ENCODE measurements around the gene NOD2.

The NOD2 gene

DNA sequence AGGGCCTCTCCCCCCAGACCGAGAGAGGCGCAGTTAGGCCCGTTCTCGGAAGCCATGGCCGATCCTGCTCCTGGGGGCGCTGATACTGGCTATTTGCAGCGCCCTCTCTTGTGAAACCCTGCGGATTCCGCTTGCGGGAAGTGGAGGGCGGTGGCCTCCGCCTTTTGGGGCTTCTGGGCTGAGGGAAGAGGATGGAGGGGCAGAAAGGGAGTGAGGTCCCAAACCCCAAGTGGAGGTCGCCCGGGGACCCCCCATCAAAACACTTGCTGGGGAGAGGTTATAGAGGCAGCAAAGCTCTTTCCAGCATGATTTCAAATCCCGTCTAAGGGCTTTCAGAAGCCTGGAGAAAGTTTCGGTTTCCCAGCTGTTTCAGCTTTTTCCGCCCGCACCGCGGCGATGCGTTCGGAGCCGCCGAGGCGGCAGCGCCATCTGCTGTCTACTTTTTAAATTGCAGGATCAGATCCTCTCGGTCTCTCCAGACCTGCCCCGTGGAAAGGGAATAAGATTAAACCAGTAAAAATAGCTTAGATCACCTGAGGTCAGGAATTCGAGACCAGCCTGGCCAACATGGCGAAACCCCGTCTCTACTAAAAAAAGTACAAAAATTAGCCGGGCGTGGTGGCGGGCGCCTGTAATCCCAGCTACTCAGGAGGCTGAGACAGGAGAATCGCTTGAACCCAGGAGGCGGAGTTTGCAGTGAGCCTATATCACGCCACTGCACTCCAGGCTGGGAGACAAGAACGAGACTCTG lies 28.1 kb upstream of the NOD2 start:
- Histone ChIP-seq H3K36me3 (ENCODE audit: control insufficient read depth, insufficient read depth, low read length) (no peaks in the 10 kb centered on the region), H3K27ac (peak overlapping the region; percentile 0), H3K4me2 (ENCODE audit: low read length) (peak overlapping the region; percentile 59), H3K9me3 (ENCODE audit: control insufficient read depth, low read length) (no peaks in the 10 kb centered on the region), H3K4me1 (no peaks in the 10 kb centered on the region), H3K4me3 (ENCODE audit: low read depth, low read length) (peak overlapping the region; percentile 35), H3K9ac (no peak overlapping the region), H3K27me3 (ENCODE audit: control insufficient read depth, insufficient read depth, low read length) (no peaks in the 10 kb centered on the region), H2AFZ (peak overlapping the region; percentile 74), H3K79me2 (no peaks in the 10 kb centered on the region)
- TF ChIP-seq, protein P1, sequence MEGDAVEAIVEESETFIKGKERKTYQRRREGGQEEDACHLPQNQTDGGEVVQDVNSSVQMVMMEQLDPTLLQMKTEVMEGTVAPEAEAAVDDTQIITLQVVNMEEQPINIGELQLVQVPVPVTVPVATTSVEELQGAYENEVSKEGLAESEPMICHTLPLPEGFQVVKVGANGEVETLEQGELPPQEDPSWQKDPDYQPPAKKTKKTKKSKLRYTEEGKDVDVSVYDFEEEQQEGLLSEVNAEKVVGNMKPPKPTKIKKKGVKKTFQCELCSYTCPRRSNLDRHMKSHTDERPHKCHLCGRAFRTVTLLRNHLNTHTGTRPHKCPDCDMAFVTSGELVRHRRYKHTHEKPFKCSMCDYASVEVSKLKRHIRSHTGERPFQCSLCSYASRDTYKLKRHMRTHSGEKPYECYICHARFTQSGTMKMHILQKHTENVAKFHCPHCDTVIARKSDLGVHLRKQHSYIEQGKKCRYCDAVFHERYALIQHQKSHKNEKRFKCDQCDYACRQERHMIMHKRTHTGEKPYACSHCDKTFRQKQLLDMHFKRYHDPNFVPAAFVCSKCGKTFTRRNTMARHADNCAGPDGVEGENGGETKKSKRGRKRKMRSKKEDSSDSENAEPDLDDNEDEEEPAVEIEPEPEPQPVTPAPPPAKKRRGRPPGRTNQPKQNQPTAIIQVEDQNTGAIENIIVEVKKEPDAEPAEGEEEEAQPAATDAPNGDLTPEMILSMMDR (IDR thresholded peaks at IDR 0.05): peak; percentile 94

DNA sequence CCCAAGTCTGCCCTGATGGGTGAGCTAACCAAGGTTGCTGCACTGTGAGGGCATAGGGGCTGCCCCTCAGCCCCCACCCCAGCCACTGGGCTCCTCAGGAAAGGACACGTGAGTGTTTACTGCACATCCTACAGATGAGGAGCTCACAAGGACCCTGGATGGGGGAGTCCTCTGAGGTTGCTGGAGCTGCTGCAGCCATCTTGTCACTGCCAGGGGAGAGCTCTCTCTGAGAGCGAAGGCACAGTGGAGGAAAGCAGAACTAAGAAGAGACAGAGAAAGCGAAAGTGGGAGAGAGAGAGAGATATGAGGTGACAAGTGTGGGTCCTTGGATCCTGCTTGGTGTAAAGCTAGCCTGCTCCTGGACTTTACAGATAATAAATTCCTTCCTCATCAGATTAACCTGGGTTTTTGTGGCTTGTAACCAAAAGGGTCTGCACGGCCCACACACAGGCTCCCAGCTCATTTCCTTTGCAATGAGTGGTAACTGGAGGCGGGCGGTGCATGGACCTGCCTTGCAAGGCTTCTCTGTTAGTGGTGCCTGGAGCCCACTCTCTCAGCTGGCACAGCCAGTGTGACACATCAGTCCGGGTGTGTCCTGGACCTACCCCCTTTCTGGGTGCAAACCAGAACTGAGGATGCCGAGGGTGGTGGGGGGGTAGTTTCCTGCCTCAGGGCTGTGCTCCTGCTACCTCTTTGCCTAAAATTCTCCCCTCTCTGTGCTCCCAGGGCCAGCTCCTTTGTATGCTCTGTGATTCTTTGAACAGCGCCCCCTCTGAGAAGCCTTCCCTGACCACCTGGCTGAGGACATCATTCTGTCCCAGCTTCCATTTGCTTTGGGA lies 26.5 kb upstream of the NOD2 start:
- H3K9me3 ChIP-seq (ENCODE audit: control insufficient read depth, low read length): no peaks in the 10 kb centered on the region
- no peak overlapping the region for H2AFZ ChIP-seq
- no peaks in the 10 kb centered on the region for H3K79me2 ChIP-seq
- no peak overlapping the region for H3K4me2 ChIP-seq (ENCODE audit: low read length)
- H3K4me1 ChIP-seq: no peaks in the 10 kb centered on the region
- H3K9ac ChIP-seq: no peak overlapping the region
- no peaks in the 10 kb centered on the region for H3K27me3 ChIP-seq (ENCODE audit: control insufficient read depth, insufficient read depth, low read length)
- H3K27ac ChIP-seq: no peak overlapping the region
- no peak overlapping the region for H3K4me3 ChIP-seq (ENCODE audit: low read depth, low read length)
- TF ChIP-seq, protein P1 (IDR thresholded peaks at IDR 0.05): no peak
- H3K36me3 ChIP-seq (ENCODE audit: control insufficient read depth, insufficient read depth, low read length): no peaks in the 10 kb centered on the region

DNA sequence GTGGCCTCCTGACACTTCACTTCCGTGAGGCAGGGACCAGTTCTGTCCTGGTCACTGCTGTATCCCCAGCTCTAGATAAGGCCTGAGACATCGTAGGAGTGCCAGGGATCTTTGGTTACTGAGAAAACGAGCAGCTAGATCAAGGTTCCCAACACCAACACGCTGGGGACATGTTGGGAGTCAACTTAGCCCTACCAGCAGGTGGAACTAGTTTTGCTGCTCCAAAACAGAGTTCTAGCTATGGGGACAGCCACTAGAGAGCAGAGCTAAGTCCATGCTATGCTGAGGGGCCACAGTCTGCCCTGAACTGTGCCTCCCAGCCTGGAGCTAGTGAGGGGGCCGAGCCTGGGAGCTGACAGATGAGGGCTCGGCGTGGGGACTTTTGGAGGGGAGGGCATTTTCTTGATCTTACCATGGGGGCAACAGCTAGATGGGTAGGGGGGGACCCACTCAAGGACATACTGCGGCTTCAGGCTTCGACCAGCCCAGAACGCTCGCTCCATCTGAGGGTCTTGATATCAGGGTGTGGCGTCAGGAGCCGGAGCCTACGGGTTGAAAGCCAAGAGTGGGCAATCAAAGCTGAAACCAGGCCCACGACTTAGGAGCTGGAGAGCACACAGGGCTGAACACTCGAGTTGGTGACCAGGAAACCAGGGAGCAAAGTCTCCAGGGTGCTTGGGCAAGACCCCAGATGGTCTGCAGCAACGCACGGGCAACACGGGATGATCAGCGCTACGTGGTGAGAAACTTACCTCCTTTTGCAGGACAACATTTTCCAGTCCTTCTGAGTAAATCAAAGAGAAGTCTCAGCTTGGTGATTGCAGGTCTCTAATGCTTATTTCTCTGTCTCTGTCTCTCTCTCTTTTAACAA lies 25.7 kb upstream of the NOD2 start:
- Histone ChIP-seq H2AFZ (no peak overlapping the region), H3K4me2 (ENCODE audit: low read length) (no peak overlapping the region), H3K9ac (no peak overlapping the region), H3K4me3 (ENCODE audit: low read depth, low read length) (no peak overlapping the region), H3K9me3 (ENCODE audit: control insufficient read depth, low read length) (no peaks in the 10 kb centered on the region), H3K79me2 (no peaks in the 10 kb centered on the region), H3K4me1 (no peaks in the 10 kb centered on the region), H3K27ac (no peak overlapping the region), H3K27me3 (ENCODE audit: control insufficient read depth, insufficient read depth, low read length) (no peaks in the 10 kb centered on the region), H3K36me3 (ENCODE audit: control insufficient read depth, insufficient read depth, low read length) (no peaks in the 10 kb centered on the region)
- TF ChIP-seq, protein P1 (IDR thresholded peaks at IDR 0.05): no peak

DNA sequence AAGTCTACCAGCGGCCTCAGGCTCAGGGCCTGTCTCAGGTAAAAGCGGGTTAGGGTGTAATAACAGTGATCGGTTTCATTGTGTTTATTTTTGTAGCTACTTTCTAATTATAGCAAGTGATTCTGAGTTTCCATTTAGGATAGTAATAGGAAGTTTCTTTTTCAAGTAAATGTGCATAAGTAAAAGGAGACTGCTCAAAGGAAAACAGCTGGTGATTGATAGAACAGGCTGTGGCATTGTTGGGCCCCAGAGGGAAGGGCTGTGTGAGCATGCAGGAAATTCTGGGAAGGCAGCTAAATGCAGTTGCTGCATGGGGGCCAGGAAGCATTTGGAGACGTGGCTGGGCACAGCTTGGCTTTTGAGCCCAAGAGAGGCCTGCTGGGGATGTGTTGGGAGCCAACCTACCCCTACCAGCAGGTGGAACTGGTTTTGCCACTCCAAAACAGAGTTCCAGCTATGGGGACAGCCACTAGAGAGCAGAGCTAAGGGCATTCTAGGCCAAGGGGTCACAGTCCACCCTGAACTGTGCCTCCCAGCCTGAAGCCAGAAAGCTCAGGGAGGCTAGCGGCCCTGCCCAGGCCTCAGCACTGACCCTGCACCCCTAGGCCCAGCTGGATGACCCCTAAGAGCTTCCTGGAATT lies 24.9 kb upstream of the NOD2 start:
- Histone ChIP-seq H3K79me2 (no peaks in the 10 kb centered on the region), H3K36me3 (ENCODE audit: control insufficient read depth, insufficient read depth, low read length) (no peaks in the 10 kb centered on the region), H3K4me2 (ENCODE audit: low read length) (no peak overlapping the region), H3K4me3 (ENCODE audit: low read depth, low read length) (no peak overlapping the region), H3K9ac (no peak overlapping the region), H2AFZ (no peak overlapping the region), H3K9me3 (ENCODE audit: control insufficient read depth, low read length) (no peaks in the 10 kb centered on the region), H3K4me1 (no peaks in the 10 kb centered on the region), H3K27ac (no peak overlapping the region), H3K27me3 (ENCODE audit: control insufficient read depth, insufficient read depth, low read length) (no peaks in the 10 kb centered on the region)
- TF ChIP-seq, protein P1 (IDR thresholded peaks at IDR 0.05): no peak
